Stimulated activated CD8-positive, alpha-beta memory T cell treated with anti-CD3 and anti-CD28 coated beads, Interleukin-7, amount 100 ng/mL, for 1 hour (primary cell): ENCODE results near the gene IFNA1.
"Not testable (repeated sequence)": the region's sequence is repeated elsewhere in the genome, so short reads cannot be mapped to it uniquely, and the experiment has no call there.

Source experiments
- DNase-seq, 2 donors: peaks; one replicate each; pipeline ENCODE4 v3.0.0-alpha.2; 2020; ENCODE audit warnings: low read depth in 2 of 2

IFNA1 gene

DNA sequence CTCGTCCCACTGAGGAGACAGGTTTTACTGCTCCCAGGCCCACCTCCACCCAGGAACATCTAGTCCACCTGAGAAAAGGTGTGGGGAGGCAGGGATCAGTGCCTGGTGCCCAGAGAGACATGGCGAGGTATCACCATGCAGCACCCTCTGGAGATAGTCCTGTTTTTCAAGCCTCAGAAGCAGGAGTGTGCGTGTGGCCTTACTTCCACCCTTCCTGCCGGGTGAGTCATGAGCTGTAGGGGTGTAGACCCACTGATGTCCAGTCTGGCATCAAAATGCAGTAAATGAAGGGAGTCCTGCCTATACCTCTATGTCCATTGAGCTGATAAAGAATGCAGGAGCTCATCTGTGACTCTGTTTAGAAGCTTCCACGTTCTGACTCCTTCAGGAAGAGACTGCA is 9.1 kb downstream of the IFNA1 start:
- DNase-seq: not testable (repeated sequence)

DNA sequence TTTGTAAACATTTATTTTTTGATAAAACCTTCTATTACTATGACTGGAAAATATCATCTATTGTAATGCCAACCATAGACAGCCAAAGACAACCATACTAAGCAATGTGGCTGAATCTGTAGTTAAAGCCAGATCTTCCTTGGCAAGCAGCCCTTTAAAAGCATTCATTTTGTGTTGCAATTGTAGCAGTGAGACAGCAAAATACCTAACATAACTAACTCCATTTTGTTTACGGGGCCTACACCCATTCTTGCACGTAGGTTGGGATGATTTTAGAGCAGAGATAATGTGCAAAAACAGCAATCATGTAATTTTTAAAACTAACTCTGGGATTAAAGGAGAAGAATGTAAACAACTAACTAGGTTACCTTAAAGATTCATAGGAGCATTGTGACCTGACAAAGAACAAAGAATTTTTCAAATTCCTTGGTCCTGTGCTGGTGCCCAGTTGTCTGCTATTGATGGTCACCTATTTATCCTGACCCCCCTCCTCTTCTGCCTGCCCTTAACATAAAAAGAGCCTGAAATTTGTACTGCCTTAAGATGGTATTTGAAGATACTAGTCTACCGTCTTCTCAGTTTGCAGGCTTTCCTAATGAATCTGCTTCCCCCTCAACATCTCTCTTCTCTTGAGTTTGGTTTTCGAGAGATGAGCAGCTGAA is 10.6 kb downstream of the IFNA1 start:
- no peak for DNase-seq

DNA sequence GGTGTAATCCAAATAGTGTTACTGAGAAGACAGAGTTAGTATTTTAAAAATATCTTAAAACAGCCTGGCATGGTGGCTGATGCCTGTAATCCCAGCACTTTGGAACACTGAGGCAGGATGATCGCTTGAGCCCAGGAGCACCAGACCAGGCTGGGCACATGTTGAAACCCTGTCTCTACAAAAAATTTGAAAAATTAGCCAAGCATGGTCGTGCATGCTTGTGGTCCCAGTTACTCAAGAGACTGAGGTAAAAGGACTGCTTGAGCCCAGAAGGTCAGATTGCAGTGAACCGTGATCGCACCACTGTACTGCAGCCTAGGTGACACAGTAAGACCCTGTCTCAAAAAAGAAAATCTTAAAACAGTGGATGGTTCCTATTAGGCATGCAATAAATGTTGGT is 12.4 kb downstream of the IFNA1 start:
- no peak for DNase-seq

DNA sequence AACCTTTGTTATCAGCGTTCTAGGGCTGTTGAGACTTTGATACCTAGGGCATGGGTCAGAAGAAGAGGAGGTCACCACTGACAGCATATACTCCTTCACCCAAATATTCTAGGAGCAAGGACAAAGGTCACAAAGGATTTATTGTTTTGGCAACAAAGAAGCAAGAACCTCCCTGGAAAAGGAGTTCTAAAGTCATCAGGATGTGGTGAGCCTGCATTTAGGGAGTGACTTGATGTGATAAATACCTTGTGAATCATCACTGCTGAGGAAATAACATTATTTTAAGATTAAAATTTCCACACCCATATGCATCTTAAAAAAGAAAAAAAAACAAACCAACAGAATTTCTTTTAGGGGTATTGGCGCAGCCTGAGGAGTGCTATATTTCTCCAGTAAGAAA is 13.9 kb downstream of the IFNA1 start:
- DNase-seq: no peak

DNA sequence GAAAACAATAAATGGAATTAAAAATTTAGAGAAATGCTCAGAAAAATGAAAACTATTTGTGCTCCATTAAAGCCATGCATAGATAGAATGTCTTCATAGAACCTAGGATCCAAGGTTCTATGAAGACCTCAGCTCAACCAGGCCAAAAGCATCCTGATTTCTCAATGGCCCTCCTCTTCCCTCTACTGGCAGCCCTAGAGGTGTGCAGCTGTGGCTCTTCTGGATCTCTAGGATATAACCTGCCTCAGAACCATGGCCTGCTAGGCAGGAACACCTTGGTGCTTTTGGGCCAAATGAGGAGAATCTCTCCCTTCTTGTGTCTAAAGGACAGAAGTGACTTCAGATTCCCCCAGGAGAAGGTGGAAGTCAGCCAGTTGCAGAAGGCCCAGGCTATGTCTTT is 15.1 kb downstream of the IFNA1 start:
- DNase-seq: no peak

DNA sequence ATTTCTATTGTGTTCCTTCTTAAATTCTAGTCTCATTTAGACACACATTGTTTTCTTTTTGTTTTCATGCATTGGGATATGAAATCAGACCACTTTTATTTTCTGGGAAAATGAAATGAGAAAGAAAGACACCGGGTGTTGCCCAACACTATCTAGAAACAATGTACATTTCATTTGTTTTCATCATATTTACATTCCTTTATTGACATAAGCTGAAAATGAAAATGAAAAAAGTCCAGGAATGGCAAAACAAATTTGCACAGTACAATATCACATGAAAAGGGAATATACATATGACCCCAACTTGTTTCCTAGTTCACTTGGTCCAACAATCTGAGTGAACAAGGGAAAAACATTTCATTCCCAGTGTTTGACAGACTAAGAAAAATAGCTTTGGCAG is 21.1 kb downstream of the IFNA1 start:
- no peak for DNase-seq

DNA sequence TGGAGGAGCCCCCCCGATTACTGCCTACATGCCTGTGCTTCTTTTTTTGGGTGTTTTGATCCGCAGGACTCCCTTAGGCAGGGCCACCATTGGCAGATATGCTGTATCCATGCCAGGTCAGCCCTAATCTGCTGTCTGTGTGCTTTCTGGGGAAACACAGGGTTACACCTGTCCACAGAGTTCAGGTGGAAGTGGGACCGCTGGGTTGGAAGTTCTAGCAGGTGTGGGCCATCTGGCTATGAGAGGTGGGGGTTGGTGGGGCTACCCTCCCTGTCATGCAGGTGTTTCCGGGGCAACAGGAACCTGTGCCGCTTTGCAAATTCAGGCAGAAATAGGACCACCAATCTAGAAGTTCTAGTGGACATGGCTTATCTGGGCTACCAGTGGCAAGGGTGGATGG is 24.9 kb downstream of the IFNA1 start:
- DNase-seq: no peak

DNA sequence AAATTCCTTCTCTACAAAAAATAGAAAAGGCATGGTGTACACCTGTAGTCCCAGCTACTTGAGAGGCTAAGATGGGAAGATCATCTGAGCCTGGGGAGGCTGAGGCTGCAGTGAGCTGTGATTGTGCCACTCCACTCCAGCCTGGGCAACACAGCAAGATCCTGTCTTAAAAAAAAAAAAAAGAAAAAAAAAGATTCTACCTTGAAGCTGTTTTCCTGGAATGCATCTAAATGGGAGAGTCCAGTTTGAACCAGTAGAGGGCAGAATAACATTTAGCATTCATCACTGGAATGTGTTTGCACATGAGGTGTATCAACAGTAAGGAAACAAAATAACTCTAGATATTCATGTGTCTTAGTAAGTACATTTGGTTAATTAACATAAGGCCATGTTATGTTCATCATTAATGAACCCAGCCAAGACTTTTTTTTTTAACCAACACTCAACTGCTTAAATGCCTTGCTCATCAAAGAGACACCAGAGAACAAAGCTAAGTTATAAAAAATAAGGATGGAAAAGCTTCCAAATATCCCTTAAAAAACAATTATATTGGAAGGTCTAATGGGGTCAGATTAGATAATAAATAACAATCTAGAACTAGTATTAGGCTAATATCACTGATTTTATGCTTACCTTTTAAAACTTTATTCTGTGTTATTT is 25.8 kb downstream of the IFNA1 start:
- DNase-seq: no peak

DNA sequence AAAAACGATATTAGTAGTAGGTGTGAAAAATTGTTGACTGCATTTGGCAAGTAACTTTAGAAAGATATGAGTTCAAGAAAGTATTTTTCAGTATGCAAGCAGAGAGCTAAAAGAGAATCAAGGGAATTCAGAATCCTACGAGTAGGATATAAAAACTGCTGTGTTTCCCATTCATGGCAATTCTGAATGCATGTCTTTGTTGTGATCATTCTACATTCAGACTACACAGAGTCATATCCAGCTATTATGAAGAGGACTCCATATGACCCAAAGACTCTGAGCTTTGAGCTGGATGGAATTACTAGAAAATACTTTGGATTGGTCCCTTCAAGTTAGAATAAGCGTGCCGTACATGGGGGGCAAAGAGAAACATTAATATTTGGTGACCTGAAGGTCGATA is 29.9 kb downstream of the IFNA1 start:
- DNase-seq: no peak

DNA sequence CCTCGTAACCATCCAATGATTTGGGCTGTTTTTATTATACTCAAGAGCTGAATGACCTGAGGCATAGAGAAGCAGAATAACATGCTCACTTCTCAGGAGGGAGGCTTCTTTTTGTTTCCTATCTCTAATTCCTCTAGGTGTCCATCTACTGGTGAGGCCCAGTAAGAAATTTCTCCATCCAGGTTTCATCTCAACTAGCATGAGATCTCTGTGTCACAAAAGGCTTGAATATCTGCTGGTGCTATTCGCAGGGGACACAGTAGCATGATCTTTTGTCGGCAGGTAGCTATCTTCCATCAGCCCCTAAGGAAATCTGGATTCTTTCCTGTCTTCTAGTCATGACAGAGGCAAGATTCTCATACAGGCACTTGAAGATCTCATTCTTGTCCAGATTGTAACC is 33.0 kb downstream of the IFNA1 start:
- no peak for DNase-seq

DNA sequence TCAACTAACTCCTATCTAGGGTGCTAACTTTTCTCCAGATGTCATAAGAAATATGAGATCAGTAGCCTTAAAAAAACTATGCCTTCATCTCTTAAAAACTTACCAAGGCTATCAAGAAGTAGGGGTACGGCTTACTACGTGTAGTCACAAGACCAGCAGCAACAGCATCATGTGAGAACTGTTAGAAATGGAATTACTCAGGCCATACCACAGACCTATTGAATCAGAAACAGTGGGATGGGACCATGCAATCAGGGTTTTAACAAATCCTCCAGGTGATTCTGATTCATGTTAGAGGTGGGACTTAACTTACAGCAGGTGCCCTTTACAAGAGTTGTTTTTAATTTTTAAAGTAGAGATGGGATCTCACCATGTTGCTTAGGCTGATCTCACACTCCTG is 37.2 kb downstream of the IFNA1 start:
- no peak for DNase-seq

DNA sequence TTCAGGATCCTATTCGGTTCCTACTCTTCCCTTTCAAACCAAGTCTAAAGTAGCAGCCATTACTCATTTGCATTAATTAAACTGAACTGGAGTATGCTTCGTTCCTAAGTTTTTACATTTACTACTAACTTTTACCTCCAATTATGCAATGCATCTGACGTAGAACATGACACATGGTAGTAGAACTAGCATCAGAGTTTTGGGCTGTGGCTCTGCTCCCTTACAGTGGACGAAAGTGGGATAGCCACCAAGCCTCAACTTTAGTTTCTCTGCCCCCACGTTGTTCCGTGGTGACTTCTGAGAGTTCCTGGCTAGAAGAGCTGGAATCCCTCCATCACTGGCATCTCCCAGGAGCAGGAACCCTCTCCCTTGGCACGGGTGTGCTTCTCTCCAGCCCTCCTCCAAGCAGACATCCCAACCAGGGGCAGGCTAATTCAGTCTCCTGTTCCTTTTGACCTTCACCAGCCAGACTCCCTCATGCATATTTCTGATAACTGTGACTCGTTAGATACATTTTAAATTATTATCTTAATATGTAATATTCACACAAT is 39.0 kb downstream of the IFNA1 start:
- DNase-seq: no peak

DNA sequence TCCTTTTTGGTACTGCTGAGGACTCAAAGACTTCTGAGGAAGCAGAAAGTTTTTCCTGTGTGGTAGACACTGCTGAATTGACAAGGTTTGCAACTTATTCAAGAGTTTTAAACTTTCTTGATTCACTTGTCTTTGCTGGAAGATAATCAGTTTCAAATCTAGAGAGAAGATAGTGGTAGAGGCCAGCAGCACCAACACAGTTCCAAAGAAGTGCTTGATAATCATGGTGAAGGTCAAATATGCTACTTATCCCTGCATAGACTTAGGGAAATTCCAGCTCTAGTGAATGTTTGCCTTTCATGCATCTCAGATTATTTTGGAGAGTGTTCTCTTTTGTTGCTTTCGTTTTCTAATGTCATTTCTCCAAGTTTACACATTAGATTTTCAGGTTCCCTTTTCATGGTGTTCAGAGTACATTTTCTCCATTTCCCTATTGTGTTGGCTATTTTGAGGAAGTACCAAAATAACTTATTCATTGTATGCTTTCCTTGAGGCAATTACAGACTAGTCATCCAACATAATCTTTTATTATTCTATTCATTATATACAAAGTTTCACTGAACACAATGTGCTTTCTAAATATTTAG is 41.3 kb downstream of the IFNA1 start:
- no peak for DNase-seq

DNA sequence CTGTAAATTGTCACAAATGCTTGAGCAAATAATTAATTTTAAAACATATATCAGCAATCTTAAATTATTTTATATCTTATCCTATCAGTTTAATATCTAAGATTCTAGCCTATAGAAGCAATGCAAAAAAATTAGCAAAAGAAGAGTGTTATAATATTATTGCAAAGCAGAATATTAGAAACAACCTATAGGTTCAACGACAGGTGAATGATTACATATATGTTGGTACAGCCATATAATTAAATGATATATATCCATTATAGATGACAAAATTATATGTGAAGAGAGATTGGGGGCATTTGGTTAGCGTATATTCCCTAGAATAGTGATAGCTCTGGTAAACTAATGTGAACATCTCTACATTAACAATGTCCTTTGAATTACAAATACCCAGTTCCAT is 42.0 kb downstream of the IFNA1 start, which contains the start of gene IFNE:
TSS of gene IFNE (minus strand) at position 101 of the 400 bp plus-strand sequence. CDS start 619 bp downstream, outside the sequence.
- DNase-seq: no peak
